ENCODE measurements around the gene ALDH7A1.
"Not testable (repeated sequence)": the region's sequence is repeated elsewhere in the genome, so short reads cannot be mapped to it uniquely, and the experiment has no call there.

Gene ALDH7A1

DNA sequence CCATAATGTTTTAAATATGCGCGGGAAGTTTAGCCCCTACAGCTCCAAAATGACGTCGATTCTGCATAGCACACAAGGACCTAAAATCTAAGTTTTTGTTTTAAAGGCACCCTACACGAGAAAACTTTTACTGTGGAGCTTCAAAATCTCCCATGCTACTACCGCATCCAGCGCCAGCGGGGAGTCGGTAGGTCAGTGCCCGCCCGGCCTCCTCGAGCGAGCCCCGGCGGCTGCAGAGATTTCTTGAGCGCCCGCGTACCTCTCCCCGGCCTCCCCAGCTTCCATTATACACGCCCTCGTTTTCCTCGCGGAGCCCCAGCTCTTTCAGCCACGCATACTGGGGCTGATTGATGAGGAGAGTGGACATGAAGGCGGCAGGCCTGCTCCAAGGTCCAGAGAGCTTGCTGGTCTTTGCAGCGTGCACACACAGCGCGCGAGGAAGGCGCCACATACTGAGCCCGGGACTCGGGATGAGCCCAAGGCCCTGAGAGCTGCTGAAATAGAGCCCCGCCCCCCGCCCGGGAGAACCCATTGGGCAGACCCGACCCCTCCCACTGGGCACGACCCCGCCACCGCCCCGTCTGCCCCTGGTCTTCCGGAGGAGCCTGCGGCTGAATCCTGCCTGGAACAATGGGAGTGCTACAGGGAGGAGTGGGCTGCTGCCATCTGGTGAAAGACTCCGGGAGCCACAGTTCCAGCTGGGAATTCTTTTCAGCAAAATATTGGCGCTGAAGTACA is at the start of gene ALDH7A1:
TSS of gene ALDH7A1 (minus strand) at position 472 of the 738 bp plus-strand sequence. CDS start at position 451, 21 bp downstream.
- Histone ChIP-seq H3K9me3 (ENCODE audit: control insufficient read depth, low read length) (no peaks in the 10 kb centered on the region), H3K4me1 (ENCODE audit: control insufficient read depth, insufficient read depth, low read length) (peaks cover 18% of the 10 kb centered on the region), H3K27me3 (ENCODE audit: control insufficient read depth, insufficient read depth, low read length) (no peaks in the 10 kb centered on the region), H3K9ac (ENCODE audit: low read length) (peak within 1 kb of the TSS; percentile 78), H3K4me3 (ENCODE audit: low read length) (peak within 1 kb of the TSS; percentile 36), H3K36me3 (ENCODE audit: control insufficient read depth, insufficient read depth, low read length) (no peaks in the 10 kb centered on the region)

DNA sequence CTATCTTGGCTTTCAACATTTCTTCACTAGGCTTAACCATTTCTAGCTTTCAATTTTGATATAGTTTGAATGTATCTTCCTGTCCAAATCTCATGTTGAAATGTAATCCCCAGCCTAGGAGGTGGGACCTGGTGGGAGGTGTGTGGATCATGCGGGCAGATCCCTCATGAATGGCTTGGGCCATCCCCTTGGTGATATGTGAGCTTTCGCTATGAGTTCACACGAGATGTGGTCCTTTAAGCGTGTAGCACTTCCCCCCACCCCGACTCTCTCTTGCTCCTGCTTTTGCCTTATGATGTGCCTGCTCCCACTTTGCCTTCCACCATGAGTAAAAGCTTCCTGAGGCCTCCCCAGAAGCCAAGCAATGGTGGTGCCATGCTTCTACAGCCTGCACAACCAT is 46.4 kb upstream of the ALDH7A1 start:
- no peak overlapping the region for H3K9ac ChIP-seq (ENCODE audit: low read length)
- no peaks in the 10 kb centered on the region for H3K4me1 ChIP-seq (ENCODE audit: control insufficient read depth, insufficient read depth, low read length)
- no peak overlapping the region for H3K4me3 ChIP-seq (ENCODE audit: low read length)
- no peaks in the 10 kb centered on the region for H3K9me3 ChIP-seq (ENCODE audit: control insufficient read depth, low read length)
- H3K27me3 ChIP-seq (ENCODE audit: control insufficient read depth, insufficient read depth, low read length), result no peaks in the 10 kb centered on the region
- H3K36me3 ChIP-seq (ENCODE audit: control insufficient read depth, insufficient read depth, low read length), result no peaks in the 10 kb centered on the region

DNA sequence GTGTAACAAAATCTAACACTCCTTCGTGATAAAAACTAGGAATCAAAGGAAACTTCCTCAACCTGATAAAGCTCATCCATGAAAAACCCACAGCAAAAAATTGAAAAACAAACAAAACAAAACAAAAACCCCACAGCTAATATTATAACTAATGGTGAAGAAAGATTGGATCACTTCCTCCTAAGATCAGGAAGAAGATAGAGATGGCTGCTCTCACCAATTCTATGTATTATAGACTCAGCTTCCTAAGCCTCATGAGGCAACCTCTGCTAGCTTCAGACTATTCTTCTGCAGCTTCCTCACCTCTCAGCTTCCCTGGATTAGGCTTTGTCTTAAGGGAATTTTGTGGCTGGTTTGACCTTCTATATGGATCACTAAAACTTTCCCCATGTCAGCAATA is 45.8 kb upstream of the ALDH7A1 start:
- H3K9ac ChIP-seq (ENCODE audit: low read length), result no peak overlapping the region
- H3K27me3 ChIP-seq (ENCODE audit: control insufficient read depth, insufficient read depth, low read length), result no peaks in the 10 kb centered on the region
- no peaks in the 10 kb centered on the region for H3K9me3 ChIP-seq (ENCODE audit: control insufficient read depth, low read length)
- no peaks in the 10 kb centered on the region for H3K36me3 ChIP-seq (ENCODE audit: control insufficient read depth, insufficient read depth, low read length)
- H3K4me3 ChIP-seq (ENCODE audit: low read length), result no peak overlapping the region
- no peaks in the 10 kb centered on the region for H3K4me1 ChIP-seq (ENCODE audit: control insufficient read depth, insufficient read depth, low read length)

DNA sequence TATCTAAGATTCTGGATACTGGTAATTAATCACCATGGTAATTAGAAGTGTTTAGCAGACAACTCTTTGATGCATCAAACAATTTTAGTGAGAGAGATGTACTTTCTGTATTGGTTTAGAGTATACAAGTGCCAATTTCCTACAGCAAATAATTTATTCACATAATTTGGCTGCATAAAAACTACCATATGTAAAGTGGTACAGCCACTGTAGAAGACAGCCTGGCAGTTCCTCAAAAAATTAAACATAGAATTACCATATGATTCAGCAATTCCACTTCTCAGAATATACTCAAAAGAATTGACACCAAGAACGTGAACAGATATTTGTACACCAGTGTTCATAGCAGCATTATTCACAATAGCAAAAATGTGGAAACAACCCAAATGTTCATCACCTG is 41.9 kb upstream of the ALDH7A1 start:
- no peaks in the 10 kb centered on the region for H3K27me3 ChIP-seq (ENCODE audit: control insufficient read depth, insufficient read depth, low read length)

DNA sequence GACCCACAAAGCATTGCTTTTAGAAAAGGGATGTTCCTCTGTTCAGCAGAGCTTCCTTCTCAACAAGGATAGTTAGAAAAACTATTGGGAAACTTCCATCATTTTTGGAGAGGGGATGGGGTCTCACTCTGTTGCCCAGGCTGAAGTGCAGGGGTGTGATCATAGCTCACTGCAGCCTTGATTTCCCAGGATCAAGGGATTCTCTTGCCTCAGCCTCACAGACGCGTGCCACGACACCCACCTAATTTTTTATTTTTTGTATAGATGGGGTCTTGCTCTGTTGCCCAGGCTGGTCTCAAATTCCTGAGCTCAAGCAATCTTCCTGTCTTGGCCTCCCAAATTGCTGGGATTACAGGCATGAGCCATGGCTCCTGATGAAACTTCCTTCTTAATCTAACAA is 40.6 kb upstream of the ALDH7A1 start:
- no peak overlapping the region for H3K4me3 ChIP-seq (ENCODE audit: low read length)
- no peaks in the 10 kb centered on the region for H3K27me3 ChIP-seq (ENCODE audit: control insufficient read depth, insufficient read depth, low read length)
- no peaks in the 10 kb centered on the region for H3K36me3 ChIP-seq (ENCODE audit: control insufficient read depth, insufficient read depth, low read length)
- no peaks in the 10 kb centered on the region for H3K9me3 ChIP-seq (ENCODE audit: control insufficient read depth, low read length)
- no peaks in the 10 kb centered on the region for H3K4me1 ChIP-seq (ENCODE audit: control insufficient read depth, insufficient read depth, low read length)
- no peak overlapping the region for H3K9ac ChIP-seq (ENCODE audit: low read length)

More for the DNA sequence above, 41.9 kb upstream of the ALDH7A1 start:
- H3K9me3 ChIP-seq (ENCODE audit: control insufficient read depth, low read length), result no peaks in the 10 kb centered on the region
- H3K9ac ChIP-seq (ENCODE audit: low read length), result no peak overlapping the region
- H3K4me3 ChIP-seq (ENCODE audit: low read length), result no peak overlapping the region
- H3K36me3 ChIP-seq (ENCODE audit: control insufficient read depth, insufficient read depth, low read length), result no peaks in the 10 kb centered on the region
- no peaks in the 10 kb centered on the region for H3K4me1 ChIP-seq (ENCODE audit: control insufficient read depth, insufficient read depth, low read length)

DNA sequence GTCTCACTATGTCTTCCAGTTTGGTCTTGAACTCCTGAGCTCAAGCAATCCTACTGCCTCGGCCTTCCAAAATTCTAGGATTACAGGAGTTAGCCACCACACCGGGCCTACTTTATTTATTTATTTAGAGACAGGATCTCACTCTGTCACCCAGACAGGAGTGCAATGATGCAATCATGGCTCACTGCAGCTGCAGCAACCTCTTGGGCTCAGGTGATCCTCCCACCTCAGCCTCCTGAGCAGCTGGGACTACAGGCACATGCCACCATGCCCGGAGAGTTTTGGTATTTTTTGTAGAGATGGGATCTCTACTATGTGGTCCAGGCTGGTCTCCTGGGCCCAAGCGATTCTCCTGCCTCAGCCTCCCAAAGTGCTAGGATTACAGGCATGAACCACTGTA is 38.5 kb upstream of the ALDH7A1 start:
- Histone ChIP-seq H3K4me3 (ENCODE audit: low read length) (no peak overlapping the region), H3K9me3 (ENCODE audit: control insufficient read depth, low read length) (no peaks in the 10 kb centered on the region), H3K4me1 (ENCODE audit: control insufficient read depth, insufficient read depth, low read length) (no peaks in the 10 kb centered on the region), H3K9ac (ENCODE audit: low read length) (no peak overlapping the region), H3K36me3 (ENCODE audit: control insufficient read depth, insufficient read depth, low read length) (no peaks in the 10 kb centered on the region), H3K27me3 (ENCODE audit: control insufficient read depth, insufficient read depth, low read length) (no peaks in the 10 kb centered on the region)

DNA sequence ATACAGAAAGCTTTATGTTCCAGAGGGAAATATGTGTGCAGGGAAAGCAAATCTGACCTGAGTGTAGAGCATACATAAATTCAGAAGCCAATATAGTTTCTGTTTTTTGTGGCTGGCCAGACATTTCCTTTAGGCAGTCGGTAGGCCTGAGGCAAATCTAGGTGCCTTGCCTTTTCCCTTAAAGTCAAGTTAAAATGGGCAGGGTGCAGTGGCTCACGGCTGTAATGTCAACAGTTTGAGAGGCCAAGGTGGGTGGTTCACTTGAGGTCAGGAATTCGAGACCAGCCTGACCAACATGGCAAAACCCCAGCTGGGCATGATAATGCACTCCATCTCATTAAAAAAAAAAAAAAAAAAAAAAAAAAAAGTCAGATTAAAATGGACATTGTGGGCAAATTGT is 36.9 kb upstream of the ALDH7A1 start:
- Histone ChIP-seq H3K27me3 (ENCODE audit: control insufficient read depth, insufficient read depth, low read length) (no peaks in the 10 kb centered on the region), H3K4me3 (ENCODE audit: low read length) (no peak overlapping the region), H3K36me3 (ENCODE audit: control insufficient read depth, insufficient read depth, low read length) (no peaks in the 10 kb centered on the region), H3K9me3 (ENCODE audit: control insufficient read depth, low read length) (no peaks in the 10 kb centered on the region), H3K4me1 (ENCODE audit: control insufficient read depth, insufficient read depth, low read length) (no peaks in the 10 kb centered on the region), H3K9ac (ENCODE audit: low read length) (no peak overlapping the region)

DNA sequence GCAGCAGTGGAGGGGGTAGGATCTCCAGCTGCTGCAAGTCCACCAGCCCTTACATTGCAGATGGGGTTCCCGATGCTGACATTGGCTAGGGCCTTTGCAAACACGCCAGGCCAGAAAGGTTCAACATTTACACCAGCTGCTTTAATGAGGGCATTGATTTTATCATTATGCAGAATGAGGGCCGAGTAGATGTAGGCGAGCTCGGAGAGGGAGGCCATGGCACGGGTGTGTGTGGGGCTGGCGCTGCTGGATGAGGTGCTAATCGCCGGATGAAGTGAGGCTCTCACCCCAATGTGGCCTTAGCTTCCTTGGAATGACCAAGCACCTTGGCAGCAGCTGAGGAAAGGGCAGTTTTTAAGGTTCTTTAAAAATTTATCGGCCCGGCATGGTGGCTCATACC is 33.1 kb upstream of the ALDH7A1 start:
- H3K4me1 ChIP-seq (ENCODE audit: control insufficient read depth, insufficient read depth, low read length), result no peaks in the 10 kb centered on the region
- H3K36me3 ChIP-seq (ENCODE audit: control insufficient read depth, insufficient read depth, low read length), result no peaks in the 10 kb centered on the region
- no peaks in the 10 kb centered on the region for H3K9me3 ChIP-seq (ENCODE audit: control insufficient read depth, low read length)
- no peak overlapping the region for H3K4me3 ChIP-seq (ENCODE audit: low read length)
- no peaks in the 10 kb centered on the region for H3K27me3 ChIP-seq (ENCODE audit: control insufficient read depth, insufficient read depth, low read length)
- H3K9ac ChIP-seq (ENCODE audit: low read length), result no peak overlapping the region

DNA sequence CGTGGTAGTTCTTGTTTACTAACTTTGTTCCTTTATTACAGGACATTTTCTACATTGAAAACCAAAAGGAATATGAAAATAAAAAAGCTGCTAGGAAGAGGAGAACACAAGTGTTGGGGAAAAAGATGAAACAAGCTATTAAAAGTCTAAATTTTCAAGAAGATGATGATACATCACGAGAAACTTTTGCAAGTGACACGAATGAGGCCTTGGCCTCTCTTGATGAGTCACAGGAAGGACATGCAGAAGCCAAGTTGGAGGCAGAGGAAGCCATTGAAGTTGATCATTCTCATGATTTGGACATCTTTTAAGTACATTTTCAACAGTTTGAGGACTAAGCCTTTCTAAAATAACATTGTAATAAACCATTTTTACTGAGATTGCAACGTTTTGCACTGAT is 29.5 kb upstream of the ALDH7A1 start:
- Histone ChIP-seq H3K4me1 (ENCODE audit: control insufficient read depth, insufficient read depth, low read length) (no peaks in the 10 kb centered on the region), H3K9ac (ENCODE audit: low read length) (no peak overlapping the region), H3K4me3 (ENCODE audit: low read length) (no peak overlapping the region), H3K9me3 (ENCODE audit: control insufficient read depth, low read length) (no peaks in the 10 kb centered on the region), H3K27me3 (ENCODE audit: control insufficient read depth, insufficient read depth, low read length) (no peaks in the 10 kb centered on the region), H3K36me3 (ENCODE audit: control insufficient read depth, insufficient read depth, low read length) (no peaks in the 10 kb centered on the region)

DNA sequence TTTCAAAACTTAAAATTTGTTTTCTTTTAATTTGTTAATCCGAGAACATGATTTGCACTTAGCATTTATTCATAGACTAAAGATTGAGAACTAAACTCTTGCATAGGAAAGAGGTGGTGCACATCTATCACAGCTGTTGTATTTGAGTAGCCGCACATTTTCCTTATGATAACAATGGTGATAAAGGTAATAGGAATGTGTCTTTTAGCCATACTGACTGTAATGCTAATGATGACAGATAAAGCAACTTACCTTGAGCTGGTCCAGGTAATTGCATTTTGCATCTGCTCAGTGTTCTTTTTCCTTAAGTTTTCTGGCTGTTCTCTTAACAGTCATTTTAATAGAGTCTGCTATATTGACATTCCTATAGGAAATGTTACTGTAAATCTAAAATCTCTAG is 24.8 kb upstream of the ALDH7A1 start:
- no peaks in the 10 kb centered on the region for H3K27me3 ChIP-seq (ENCODE audit: control insufficient read depth, insufficient read depth, low read length)
- H3K9me3 ChIP-seq (ENCODE audit: control insufficient read depth, low read length), result no peaks in the 10 kb centered on the region
- no peak overlapping the region for H3K4me3 ChIP-seq (ENCODE audit: low read length)
- no peaks in the 10 kb centered on the region for H3K4me1 ChIP-seq (ENCODE audit: control insufficient read depth, insufficient read depth, low read length)
- no peak overlapping the region for H3K9ac ChIP-seq (ENCODE audit: low read length)
- H3K36me3 ChIP-seq (ENCODE audit: control insufficient read depth, insufficient read depth, low read length), result no peaks in the 10 kb centered on the region

DNA sequence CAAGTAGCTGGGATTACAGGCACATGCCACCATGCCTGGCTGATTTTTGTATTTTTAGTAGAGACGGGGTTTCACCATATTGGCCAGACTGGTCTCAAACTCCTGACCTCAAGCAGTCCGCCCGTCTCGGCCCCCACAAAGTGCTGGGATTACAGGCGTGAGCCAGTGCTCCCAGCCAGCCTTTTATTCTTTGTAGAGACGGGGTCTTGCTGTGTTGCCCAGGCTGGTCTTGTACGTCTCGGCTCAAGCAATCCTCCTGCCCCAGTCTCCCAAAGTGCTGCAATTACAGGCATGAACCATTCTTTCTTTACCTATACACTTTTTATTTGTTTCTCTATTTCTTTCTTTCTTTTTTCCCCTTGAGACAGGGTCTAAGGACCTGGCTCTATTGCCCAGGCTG is 22.6 kb upstream of the ALDH7A1 start:
- H3K4me3 ChIP-seq (ENCODE audit: low read length); H3K9ac ChIP-seq (ENCODE audit: low read length); H3K9me3 ChIP-seq (ENCODE audit: control insufficient read depth, low read length); H3K36me3 ChIP-seq (ENCODE audit: control insufficient read depth, insufficient read depth, low read length); H3K27me3 ChIP-seq (ENCODE audit: control insufficient read depth, insufficient read depth, low read length); H3K4me1 ChIP-seq (ENCODE audit: control insufficient read depth, insufficient read depth, low read length): not testable (repeated sequence)

DNA sequence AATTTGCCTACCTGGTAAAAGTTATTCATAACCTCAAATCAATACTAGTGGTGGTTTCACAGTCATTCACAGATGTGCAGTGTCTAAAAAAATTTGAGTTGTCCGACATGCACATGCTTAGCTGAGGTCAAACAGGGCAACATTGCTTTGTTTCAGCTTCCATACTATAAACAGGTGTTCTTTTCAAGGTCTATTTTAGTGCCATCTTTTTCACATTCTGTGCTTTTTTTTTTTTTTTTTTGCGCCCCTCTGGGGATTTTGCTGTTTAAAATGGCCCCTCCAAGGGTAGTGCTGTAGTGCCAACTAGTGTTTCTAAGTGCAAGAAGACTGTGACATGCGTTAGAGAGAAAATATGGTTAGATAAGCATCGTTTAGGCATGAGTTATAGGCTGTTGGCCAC is 20.3 kb upstream of the ALDH7A1 start:
- Histone ChIP-seq H3K4me3 (ENCODE audit: low read length) (no peak overlapping the region), H3K36me3 (ENCODE audit: control insufficient read depth, insufficient read depth, low read length) (no peaks in the 10 kb centered on the region)

More for the DNA sequence above, 20.3 kb upstream of the ALDH7A1 start:
- no peaks in the 10 kb centered on the region for H3K9me3 ChIP-seq (ENCODE audit: control insufficient read depth, low read length)
- H3K27me3 ChIP-seq (ENCODE audit: control insufficient read depth, insufficient read depth, low read length), result no peaks in the 10 kb centered on the region
- no peak overlapping the region for H3K9ac ChIP-seq (ENCODE audit: low read length)
- H3K4me1 ChIP-seq (ENCODE audit: control insufficient read depth, insufficient read depth, low read length), result no peaks in the 10 kb centered on the region
